HCEC 1CT (cell line): ENCODE data around the gene LINGO3.

ENCODE experiments used
- DNase-seq: peaks from one replicate; pipeline ENCODE4 v3.0.0-alpha.2; 2017

LINGO3 gene

DNA sequence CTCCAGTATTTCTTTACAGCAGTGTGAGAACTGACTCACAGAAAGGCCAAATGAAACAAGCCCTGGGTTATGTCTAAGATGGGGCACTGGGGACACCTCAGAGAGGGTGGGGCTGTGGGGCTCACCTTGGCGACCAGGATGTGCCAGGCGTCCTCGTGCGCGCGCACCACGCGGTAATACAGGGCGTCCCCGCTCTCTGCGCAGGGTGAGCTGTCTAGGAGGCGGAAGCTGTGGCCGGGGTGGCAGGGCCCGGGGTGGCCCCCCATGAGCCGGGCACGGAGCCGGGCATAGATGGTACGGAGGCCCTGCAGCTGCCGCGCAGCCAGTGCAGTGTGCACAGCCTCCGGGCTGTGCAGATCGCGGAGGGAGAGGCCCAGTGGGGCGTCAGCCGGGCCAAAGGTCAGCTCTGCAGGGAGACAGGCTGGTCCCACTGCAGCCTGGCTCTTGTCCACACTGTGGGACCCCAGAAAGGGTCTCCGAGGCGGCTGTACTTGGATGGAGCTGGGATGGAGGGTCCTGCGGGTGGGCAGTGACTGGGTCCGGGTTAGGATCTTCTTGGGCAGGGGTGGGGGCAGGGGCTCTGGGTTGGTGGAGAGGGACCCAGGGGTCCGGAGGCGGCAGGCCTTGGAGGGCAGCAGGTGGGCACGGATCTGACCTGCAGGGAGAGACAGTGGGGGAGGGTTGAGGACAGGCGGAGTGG, 29.3 kb downstream of the LINGO3 start:
- DNase-seq = no peak

DNA sequence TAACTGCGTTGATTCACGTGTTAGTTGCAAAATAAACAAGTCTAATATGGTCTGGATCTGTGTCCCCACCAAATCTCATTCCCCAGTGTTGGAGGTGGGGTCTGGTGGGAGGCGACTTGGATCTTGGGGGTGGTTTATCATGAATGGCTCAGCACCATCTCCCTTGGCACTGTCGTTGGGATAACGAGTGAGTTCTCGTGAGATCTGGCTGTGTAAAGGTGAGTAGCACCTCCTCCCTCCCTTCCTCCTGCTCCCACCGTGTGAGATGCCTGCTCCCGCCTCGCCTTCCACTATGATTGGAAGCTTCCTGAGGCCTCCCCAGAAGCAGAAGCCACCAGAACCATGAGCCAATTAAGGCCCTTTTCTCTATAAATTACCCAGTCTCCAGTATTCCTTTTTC, 30.8 kb downstream of the LINGO3 start:
- no peak for DNase-seq

- no peak for DNase-seq
These were observed 31.4 kb downstream of the LINGO3 start for GRCh38 chr19:2276429-2276986.

DNA sequence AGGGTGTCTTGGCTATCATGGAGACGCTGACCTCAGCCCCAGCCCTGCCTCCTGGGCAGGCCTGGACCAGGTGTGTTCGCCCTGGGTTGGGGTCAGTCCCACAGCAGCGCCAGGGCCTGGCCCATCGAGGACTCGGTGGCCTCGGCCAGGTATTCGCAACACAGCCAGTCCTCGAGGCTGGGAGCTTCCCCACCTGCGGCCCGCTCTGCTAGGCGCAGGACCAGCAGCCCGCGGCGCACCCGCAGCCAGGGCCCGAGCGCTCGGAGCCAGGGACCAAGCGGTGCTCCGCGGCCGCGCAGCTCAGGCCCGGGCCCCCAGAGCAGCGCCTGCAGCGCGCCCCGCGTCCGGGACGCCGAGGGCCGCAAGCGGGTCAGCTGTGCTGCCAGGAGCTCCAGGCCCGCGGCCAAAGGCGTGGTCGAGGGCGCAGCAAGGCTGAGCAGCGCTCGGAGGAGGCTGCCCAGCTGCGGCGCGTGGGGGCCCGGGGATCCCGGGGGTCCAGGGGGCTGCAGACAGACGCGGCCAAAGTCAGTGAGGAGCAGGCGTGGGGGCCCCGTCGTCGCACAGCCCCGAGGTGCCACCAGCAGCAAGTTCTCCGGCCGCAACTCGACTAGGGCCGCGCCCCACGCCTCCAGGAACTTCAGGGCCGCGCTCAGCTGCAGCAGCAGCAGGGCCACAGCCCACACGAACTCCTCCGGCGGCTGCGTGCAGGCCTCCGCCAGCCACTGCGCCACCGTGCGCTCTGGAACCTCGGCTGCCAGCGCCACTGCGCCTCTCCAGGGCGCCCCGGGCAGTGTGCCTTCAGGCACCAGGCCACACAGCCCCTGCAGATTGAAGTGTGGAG, 32.1 kb downstream of the LINGO3 start:
- DNase-seq = no peak

DNA sequence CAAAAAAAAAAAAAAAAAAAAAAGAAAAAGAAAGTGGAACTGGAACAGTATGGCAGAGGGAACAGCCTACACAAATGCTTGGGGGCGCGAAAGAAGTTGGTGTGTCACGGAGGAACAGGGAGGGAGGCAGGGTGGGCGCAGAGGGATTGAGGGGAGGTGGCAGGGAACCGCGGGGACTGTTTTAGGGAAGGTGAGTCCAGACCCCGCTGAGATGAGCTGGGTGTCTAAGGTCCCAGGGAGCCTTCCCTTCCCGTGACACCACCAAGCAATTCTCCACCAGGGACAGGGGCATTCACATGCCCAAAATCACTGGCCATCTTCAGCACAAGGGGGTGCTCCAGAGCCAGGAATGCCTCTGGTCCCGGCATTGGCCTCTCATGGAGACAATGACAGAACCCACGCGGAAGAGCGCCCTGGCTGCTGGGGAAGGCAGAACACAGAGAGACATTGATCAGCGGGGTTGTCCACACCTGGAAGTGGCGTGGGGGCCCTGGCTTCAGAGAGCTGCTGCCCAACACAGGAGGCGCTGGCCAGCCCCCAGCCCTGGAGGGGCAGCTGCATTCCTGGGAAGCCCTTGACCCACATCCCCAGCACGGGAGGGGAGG, 32.9 kb downstream of the LINGO3 start:
- DNase-seq = peak; percentile 48

DNA sequence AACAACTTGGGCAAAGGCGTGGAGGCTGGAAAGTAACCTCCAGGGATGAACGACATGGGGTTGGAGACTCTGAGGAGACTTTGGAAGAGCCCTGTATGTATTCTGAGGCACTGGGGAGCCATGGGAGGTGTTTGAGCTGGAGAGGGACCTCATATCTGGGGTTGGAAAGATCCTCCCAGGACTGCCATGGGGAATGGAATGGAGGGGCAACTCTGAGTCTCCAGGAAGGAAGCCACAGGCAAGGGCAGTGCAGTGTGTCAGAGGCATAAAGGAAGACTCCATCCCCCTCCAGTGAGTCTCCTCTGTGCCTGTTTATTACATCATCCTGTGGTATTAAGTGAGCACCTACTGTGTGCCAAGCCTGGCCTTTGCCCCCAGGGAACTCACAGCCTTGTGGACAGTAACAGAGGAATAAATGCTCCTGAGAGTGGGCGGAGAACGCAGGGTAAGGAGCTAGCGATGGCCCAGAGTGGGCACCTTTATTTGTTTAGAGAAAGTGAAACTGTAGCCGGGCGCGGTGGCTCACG, 33.7 kb downstream of the LINGO3 start:
- no peak for DNase-seq

DNA sequence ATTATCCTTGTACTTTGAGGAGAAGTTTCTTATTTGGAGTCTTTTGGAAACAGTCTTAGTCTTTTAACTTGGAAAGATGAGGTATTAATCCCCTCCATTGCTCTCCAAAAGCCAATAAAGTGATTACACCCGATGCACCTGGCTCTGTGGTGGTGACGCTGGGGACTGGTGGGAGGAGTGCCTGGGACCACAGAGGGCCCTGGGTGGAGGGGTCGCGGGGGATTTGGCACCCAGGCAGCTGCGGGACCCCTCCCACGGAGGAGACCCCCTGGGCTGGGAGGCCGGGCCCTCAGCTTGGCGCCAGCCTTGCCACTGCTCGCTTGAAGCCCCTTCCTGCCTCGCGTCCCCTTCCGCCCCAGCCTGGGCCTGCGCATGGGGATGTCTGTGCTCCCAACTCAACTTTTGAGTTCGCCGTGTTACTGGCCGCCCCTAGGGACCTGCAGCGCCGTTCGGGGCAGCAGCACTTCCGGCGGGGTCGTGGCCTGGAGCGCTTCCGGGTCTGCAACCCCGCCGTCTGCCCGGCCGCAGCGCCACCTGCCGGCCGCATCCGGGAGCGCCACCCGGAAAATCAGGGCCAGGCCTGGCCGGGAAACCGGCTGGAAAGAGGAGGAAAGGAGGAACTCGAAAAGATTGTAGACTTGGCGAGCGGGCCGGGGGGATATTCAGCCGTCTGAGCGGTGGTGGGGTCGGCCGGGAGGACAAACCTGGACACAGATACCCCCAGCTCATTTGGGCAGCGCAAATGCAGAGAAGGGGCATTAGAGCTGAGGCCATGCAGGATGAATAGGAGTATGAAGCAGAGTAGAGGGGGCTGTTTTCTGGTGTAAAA, 34.4 kb downstream of the LINGO3 start:
- peak; percentile 52 for DNase-seq

DNA sequence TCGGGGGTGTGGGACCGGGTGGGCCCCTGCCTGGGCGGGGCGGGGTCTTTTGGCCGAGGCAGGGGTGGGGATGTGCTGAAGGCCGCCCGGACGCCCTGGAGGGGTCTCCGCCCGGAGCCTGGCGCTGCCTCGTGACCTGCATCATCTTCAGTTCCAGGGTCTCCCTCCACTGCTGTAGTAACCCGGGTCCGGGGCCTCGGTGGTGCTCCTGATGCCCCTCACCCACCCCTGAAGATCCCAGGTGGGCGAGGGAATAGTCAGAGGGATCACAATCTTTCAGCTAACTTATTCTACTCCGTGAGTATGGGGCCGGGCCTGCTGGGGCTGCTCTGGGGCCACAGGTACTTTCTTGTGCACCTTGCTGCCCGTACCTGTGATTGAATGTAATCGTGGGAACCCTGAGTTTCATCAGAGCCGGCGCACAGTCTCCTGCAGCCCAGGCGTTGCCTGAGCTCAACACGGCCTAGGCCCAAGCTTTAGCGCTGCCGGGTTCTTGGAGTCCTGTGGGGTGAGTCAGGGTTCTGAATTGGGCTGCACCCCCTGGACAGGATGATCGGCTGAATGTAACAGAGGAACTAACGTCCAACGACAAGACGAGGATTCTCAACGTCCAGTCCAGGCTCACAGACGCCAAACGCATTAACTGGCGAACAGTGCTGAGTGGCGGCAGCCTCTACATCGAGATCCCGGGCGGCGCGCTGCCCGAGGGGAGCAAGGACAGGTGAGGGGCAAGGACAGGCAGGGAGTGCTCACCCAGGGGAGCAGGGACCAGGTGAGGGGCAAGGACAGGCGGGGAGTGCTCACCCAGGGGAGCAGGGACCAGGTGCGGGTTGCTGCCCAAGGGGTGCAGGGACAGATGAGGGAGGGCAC, 36.5 kb downstream of the LINGO3 start:
- DNase-seq = peak; percentile 87

DNA sequence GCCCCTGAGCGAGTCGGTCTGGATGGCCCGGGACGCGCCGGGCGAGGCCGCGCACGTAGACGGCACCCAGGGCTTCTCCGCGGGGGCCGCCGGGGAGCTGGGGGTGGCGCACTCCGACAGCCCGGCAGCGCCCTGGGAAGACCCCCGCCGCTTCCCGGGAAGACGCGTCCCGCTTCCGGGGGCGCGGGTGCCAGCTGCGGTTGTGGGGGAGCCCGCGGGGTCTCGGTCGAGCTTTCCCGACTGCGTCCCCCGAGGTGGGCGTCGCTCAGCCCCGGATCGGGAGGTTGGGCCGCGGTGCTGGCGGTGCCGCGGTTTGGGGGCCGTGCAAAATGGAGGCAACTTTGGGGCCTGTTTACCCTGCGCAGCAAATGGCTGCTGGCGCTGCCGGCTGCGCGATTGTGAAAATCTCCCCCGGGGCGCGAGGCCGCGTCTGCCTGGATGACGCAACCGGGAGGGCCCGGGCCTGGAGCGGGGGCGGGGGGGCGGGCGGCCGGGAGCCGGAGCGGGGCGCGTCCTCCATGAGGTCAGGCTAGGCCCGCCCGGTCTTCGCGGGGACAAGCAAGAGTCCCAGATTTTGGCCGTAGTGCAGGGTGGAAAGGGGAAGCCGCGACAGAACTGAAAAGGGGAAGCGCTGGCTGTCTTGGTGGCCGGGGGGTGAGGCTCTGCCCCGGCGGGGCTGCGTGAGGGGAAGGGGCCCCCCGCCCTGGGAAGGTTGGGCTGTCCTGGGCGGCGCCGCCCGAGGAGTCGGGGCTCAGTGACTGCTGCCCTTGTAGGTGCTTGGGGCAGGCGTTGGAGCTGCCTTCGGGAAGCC, 37.3 kb downstream of the LINGO3 start:
- peak; percentile 85 for DNase-seq

GRCh38 chr19:2270157-2270422, 37.9 kb downstream of the LINGO3 start:
- DNase-seq = peak; percentile 30

GRCh38 chr19:2269244-2270156, 38.5 kb downstream of the LINGO3 start:
- peak; percentile 97 for DNase-seq

DNA sequence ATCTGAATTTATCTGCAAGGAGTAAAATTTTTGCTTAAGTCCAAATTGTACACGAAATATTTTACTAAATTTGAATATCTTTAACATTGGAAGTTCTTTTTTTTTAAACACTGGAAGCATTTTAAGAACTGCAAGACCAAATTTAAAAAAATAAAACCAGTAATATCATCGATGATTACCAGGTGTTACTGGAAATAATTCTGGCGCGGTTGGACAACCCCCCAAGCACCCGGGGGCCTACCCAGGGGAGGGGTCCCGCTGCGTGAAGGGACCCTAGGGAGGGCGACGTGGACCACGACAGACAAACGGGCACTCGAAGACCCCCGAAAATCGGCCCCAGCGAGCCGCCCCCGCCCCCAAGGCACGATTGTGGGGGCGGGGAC, 39.1 kb downstream of the LINGO3 start:
- no peak for DNase-seq

DNA sequence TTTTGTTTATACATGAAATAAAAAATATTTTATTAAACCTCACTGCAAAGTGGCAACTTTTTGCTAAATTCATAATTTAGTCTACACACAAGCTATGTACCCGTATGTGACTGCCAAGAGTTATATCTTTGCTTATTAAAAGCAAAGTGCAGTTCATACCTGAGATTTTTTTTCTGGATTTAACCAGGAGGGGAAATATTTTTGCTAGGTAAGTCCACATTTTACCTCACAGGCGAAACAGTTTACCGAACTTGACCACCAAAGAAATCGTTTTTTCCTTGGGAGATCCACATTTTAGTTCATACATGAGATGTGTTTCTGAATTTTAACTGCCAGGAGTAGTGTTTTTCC, 39.5 kb downstream of the LINGO3 start:
- DNase-seq = no peak

DNA sequence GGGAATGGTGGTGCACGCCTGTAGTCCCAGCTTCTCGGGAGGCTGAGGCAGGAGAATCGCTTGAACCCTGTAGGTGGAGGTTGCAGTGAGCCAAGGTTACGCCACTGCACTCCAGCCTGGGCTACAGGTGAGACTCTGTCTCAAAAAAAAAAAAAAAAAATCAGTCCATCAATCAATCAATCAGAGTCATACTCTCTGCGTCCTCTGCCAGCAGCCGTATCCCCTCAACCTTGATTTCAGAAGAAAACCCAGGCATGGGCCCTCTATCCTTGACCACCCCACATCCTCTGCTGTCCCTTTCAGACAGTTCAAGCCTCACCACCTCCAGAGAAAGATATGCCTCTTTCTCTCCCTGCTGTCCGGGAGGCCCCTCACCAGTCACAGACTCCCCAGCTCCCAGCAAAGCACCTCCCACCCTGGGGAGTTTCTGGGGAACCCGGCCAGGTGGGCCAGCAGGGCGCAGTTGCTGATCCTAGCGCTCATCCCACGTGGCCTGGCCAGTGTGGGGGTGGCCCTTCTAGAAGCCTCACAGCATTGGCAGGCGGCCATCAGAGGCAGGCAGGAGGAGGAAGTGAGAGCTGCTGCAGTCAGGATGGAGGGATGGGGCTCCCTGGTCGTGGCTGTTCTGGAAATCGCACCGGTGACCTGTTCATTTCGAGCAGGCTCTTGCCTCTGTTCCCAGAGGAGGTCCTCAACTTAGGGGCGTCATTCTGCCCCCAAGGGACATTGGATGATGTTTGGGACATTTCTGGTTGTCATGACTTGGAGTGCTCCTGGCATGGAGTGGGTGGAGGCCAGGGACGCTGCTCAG, 41.6 kb downstream of the LINGO3 start:
- DNase-seq = peak; percentile 72

- peak; percentile 17 for DNase-seq
These were observed 46.3 kb downstream of the LINGO3 start for GRCh38 chr19:2261438-2262172.

GRCh38 chr19:2260341-2260805, 47.6 kb downstream of the LINGO3 start:
- DNase-seq = no peak

DNA sequence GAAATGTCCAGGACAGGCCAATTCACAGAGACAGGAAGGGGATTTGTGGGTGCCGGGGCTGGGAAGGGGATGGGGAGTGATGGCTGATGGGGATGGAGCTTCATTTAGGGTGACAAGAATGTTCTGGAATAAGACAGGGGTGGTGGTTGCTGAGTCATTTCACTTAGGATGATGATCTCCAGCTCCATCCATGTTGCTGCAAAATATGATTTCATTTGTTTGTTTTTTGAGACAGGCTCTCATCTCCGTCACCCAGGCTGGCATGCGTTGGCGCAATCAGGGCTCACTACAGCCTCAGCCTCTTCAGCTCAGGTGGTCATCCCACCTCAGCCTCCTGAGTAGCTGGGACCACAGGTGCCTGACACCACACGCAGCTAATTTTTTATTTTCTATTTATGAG, 48.6 kb downstream of the LINGO3 start:
- peak; percentile 45 for DNase-seq
